ENCODE results near the gene ATP11A. TPM values are rescaled to one million over a fixed set of nuclear protein-coding genes. Genes with fewer than 3 reads are reported as not detected.

Gene ATP11A
- total and polyA plus RNA-seq, 2 experiments from 2014 or later = 28.7 to 30.8 TPM

DNA sequence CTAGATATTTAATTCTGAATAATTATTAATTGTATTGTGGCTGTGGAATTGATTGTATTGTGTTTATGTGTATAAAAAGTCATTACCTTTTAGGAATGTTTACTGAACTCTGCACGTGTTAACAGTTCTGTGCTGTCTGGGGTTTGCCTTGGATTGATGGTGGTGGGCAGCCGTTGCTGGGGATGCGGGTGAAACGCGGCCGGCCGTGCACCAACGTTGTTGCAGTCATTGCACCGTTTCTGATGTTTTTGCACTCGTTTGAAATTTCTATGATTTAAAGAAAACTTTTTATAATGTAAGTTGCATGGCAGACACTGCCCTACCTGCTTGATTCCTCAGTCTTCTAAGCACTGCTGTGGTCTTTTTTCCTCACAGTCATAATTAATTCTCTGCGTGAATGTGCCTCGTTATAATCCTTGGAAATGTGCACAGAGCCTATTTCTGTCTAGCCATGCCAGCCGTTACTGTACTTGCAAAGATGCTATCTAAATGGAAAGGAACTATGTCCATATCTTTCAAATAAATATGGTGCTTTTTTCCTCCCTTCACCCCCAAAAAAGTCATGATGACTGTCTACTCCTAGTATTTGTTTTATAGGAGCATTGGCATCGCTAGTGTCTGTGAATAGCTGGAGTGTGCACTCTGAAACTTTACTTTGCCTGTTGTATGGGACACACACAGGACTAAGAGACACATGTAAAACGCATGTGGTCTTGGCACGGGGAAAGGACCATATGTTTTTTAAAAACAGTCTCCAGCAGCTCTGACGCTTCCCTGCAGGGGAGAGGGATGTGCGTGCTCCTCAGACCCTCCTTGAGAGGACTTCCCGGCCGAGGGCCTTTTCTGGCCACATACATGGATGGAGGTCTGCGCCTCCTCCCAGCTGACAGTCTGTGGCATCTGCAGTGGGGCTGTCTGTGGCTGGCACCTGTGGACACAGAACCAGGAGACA lies 238.5 kb downstream of the ATP11A start:
- Histone ChIP-seq H3K9me2 (replicated peaks; ENCODE audit: insufficient read depth) (no peaks in the 10 kb centered on the region), H3K36me3 (replicated peaks; ENCODE audit: insufficient read depth, low read depth) (no peaks in the 10 kb centered on the region), H3K9me3 (ENCODE audit: low read depth) (no peaks in the 10 kb centered on the region), H3K27me3 (no peaks in the 10 kb centered on the region), H3K79me2 (no peaks in the 10 kb centered on the region), H4K20me1 (ENCODE audit: insufficient read depth, poor library complexity, severe bottlenecking) (no peaks in the 10 kb centered on the region), H3K4me3 (no peak overlapping the region), H2AFZ (no peak overlapping the region), H3K4me1 (ENCODE audit: insufficient read depth) (peaks cover 20% of the 10 kb centered on the region), H3K27ac (peak overlapping the region; percentile 73), H3K4me2 (peak overlapping the region; percentile 69)
- TF ChIP-seq EZH2phosphoT487 (IDR thresholded peaks at IDR 0.05; ENCODE audit: low read depth, severe bottlenecking, unreplicated experiment) = no peak
- TF ChIP-seq, protein P1, sequence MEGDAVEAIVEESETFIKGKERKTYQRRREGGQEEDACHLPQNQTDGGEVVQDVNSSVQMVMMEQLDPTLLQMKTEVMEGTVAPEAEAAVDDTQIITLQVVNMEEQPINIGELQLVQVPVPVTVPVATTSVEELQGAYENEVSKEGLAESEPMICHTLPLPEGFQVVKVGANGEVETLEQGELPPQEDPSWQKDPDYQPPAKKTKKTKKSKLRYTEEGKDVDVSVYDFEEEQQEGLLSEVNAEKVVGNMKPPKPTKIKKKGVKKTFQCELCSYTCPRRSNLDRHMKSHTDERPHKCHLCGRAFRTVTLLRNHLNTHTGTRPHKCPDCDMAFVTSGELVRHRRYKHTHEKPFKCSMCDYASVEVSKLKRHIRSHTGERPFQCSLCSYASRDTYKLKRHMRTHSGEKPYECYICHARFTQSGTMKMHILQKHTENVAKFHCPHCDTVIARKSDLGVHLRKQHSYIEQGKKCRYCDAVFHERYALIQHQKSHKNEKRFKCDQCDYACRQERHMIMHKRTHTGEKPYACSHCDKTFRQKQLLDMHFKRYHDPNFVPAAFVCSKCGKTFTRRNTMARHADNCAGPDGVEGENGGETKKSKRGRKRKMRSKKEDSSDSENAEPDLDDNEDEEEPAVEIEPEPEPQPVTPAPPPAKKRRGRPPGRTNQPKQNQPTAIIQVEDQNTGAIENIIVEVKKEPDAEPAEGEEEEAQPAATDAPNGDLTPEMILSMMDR (IDR thresholded peaks at IDR 0.05; ENCODE audit: poor library complexity) = no peak
- no peak for TF ChIP-seq EZH2 (IDR thresholded peaks at IDR 0.05; ENCODE audit: borderline replicate concordance)
- DNase-seq (ENCODE audit: low spot score) = no peak
- 76% methylated on average over 21 of the region's 21 CpGs for WGBS (ENCODE audit: low lambda C conversion rate, missing lambda C conversion rate)

DNA sequence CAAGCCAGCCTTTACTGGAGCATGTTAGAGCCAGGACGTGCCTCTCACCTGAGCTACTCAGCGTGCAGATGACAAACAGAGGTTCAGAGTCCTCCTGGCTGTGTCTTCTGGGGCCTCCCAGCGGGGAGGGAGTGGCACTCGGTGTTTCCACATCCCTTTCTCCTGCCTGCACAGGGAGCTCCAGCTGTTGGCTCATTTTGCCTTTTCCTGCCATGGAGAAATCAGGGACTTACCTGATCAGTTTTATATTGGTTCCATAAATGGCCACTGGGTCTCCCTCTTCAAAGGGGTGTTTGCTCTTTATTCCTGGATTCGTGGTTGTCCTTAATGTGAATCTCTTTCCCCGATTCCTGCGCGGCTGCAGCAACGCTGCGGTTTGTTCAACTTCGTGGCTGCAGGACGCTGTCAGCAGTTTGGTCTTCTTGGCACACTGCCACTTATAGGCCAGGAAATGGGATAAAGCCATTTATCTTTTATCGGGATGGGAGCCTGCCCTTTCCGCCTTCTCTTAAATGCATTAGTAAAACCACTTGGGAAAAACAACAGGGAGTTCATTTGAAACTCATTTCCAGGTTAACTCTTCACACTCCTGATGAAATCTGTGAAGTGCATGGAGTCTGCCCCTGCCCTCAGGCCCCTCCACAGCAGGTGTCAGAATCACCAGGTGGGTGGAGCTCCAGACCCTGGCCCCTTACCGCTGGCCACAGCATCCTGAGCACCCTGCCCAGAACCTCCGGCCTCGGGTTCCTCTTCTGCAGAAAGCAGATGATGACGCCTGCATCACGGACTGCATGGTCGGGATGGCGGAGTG lies 239.3 kb downstream of the ATP11A start:
- no peaks in the 10 kb centered on the region for H3K79me2 ChIP-seq
- H3K4me1 ChIP-seq (ENCODE audit: insufficient read depth) = peaks cover 20% of the 10 kb centered on the region
- H3K36me3 ChIP-seq (replicated peaks; ENCODE audit: insufficient read depth, low read depth) = no peaks in the 10 kb centered on the region
- WGBS (ENCODE audit: low lambda C conversion rate, missing lambda C conversion rate) = 44% methylated on average over 21 of the region's 21 CpGs
- DNase-seq (ENCODE audit: low spot score) = peak; percentile 81
- no peak overlapping the region for H2AFZ ChIP-seq
- H3K27me3 ChIP-seq = no peaks in the 10 kb centered on the region
- no peaks in the 10 kb centered on the region for H3K9me2 ChIP-seq (replicated peaks; ENCODE audit: insufficient read depth)
- H3K4me3 ChIP-seq = no peak overlapping the region
- no peaks in the 10 kb centered on the region for H4K20me1 ChIP-seq (ENCODE audit: insufficient read depth, poor library complexity, severe bottlenecking)
- no peaks in the 10 kb centered on the region for H3K9me3 ChIP-seq (ENCODE audit: low read depth)
- H3K4me2 ChIP-seq = peak overlapping the region; percentile 69
- TF ChIP-seq, protein P1 (IDR thresholded peaks at IDR 0.05; ENCODE audit: poor library complexity) = peak; percentile 6
- TF ChIP-seq EZH2 (IDR thresholded peaks at IDR 0.05; ENCODE audit: borderline replicate concordance) (no peak), EZH2phosphoT487 (IDR thresholded peaks at IDR 0.05; ENCODE audit: low read depth, severe bottlenecking, unreplicated experiment) (no peak)
- H3K27ac ChIP-seq = peak overlapping the region; percentile 77

DNA sequence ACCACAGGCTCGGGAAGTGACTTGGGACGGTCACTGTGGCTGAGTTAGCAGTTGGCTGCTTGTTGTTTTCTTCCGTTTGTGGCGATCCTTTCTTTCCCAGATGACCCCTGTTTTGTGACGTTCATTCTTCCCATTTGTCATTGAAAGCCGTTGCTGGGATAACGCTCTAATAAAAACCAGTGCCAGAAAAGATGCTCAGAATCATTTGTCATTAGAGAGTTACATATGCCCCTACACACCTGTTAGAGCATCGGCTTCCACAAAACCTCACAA lies 239.9 kb downstream of the ATP11A start:
- no peak overlapping the region for H3K4me3 ChIP-seq

More for the DNA sequence above, 239.9 kb downstream of the ATP11A start:
- Histone ChIP-seq H3K9me3 (ENCODE audit: low read depth) (no peaks in the 10 kb centered on the region), H2AFZ (no peak overlapping the region), H3K36me3 (replicated peaks; ENCODE audit: insufficient read depth, low read depth) (no peaks in the 10 kb centered on the region), H3K9me2 (replicated peaks; ENCODE audit: insufficient read depth) (no peaks in the 10 kb centered on the region), H4K20me1 (ENCODE audit: insufficient read depth, poor library complexity, severe bottlenecking) (no peaks in the 10 kb centered on the region), H3K4me1 (ENCODE audit: insufficient read depth) (peaks cover 20% of the 10 kb centered on the region), H3K27me3 (no peaks in the 10 kb centered on the region), H3K79me2 (no peaks in the 10 kb centered on the region), H3K27ac (peak overlapping the region; percentile 77), H3K4me2 (peak overlapping the region; percentile 69)
- no peak for TF ChIP-seq EZH2phosphoT487 (IDR thresholded peaks at IDR 0.05; ENCODE audit: low read depth, severe bottlenecking, unreplicated experiment)
- TF ChIP-seq EZH2 (IDR thresholded peaks at IDR 0.05; ENCODE audit: borderline replicate concordance) = no peak
- TF ChIP-seq, protein P1 (IDR thresholded peaks at IDR 0.05; ENCODE audit: poor library complexity) = no peak
- DNase-seq (ENCODE audit: low spot score) = no peak
- WGBS (ENCODE audit: low lambda C conversion rate, missing lambda C conversion rate) = 79% methylated on average over 8 of the region's 8 CpGs
